ENCODE results near the gene ADCY3.

DNA sequence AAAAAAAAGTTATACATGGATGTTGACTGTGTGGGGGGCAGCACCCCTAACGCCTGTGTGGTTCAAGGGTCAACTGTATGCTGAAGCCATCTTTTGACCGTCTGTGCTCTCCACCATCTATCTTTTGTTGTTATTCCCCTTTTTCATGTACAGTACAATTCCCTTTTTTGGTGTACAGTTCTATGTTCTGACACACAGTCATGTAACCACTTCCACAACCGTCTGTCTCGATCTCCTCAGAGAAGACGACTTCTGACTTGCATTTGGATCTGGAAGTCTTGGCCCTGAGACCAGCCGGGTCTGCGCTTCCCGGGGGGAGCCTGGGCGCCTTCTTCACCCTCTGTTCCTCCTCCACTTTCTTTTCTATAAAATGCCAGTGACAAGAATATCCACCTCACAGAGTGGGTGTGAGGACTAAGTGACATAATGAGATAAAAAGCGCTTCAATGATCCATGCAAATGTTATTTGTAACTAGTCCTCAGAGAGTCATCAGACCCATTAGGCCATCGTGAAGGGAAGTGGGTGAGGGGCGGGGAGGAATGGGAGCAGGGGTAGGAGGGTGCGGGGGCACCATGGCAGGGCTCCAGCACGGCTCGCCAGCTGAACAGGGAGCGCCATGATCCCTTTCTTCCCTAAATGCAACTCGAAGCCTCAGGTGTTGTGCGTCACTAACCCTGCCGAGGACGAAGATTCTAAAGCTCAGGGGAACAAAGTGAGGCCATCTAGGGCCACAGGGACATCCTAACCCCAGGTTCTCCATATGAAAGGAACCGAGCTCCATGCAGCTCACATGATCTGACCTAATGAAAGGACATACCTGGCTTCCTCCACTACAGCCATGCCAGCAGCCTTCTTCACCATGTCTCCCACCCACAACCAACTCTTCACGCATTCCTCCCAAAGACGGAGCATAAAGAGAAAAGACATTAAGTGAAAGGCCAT is 16.6 kb downstream of the ADCY3 start:
- TF ChIP-seq, protein P1, sequence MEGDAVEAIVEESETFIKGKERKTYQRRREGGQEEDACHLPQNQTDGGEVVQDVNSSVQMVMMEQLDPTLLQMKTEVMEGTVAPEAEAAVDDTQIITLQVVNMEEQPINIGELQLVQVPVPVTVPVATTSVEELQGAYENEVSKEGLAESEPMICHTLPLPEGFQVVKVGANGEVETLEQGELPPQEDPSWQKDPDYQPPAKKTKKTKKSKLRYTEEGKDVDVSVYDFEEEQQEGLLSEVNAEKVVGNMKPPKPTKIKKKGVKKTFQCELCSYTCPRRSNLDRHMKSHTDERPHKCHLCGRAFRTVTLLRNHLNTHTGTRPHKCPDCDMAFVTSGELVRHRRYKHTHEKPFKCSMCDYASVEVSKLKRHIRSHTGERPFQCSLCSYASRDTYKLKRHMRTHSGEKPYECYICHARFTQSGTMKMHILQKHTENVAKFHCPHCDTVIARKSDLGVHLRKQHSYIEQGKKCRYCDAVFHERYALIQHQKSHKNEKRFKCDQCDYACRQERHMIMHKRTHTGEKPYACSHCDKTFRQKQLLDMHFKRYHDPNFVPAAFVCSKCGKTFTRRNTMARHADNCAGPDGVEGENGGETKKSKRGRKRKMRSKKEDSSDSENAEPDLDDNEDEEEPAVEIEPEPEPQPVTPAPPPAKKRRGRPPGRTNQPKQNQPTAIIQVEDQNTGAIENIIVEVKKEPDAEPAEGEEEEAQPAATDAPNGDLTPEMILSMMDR (IDR thresholded peaks at IDR 0.05) = no peak
- no peak for TF ChIP-seq POLR2A (IDR thresholded peaks at IDR 0.05)
